DOHH2 (cell line): ENCODE results near the gene KIAA0930.

Experiments used
- H3F3A ChIP-seq: fragments of 200-600 bp; sonication (generic), shearing (Covaris generic); 2 replicates; pipeline ENCODE4 v1.6.0; 2016; ENCODE audit warnings: antibody characterized with exemption, mild to moderate bottlenecking; ENCODE audit not compliant: control insufficient read depth, insufficient read depth
- H3K27ac ChIP-seq: fragments of 200-600 bp; sonication (generic); 2 replicates; pipeline ENCODE4 v1.5.1; 2014; ENCODE audit warnings: low read depth, mild to moderate bottlenecking, low read length, moderate library complexity
- H3K27me3 ChIP-seq: fragments of 200-600 bp; sonication (generic); 2 replicates; pipeline ENCODE4 v1.6.1; 2014; ENCODE audit warnings: mild to moderate bottlenecking, low read length, mixed read lengths; ENCODE audit not compliant: control insufficient read depth
- H3K36me3 ChIP-seq: fragments of 200-600 bp; sonication (generic); 2 replicates; pipeline ENCODE4 v1.6.1; 2014; ENCODE audit warnings: mild to moderate bottlenecking, low read length, moderate library complexity, mixed read lengths; ENCODE audit not compliant: control insufficient read depth
- H3K4me1 ChIP-seq: fragments of 200-600 bp; sonication (generic); 2 replicates; pipeline ENCODE4 v1.6.1; 2014; ENCODE audit warnings: mild to moderate bottlenecking, low read length, mixed read lengths; ENCODE audit not compliant: control insufficient read depth
- H3K4me2 ChIP-seq: fragments of 200-600 bp; sonication (generic); 2 replicates; pipeline ENCODE4 v1.6.0; 2014; ENCODE audit warnings: mild to moderate bottlenecking, low read length, moderate library complexity
- H3K4me3 ChIP-seq: fragments of 200-600 bp; sonication (generic); 2 replicates; pipeline ENCODE4 v1.5.1; 2014; ENCODE audit warnings: mild to moderate bottlenecking, low read length, mixed read lengths
- H3K79me2 ChIP-seq: fragments of 200-600 bp; sonication (generic); 2 replicates; pipeline ENCODE4 v1.6.1; 2014; ENCODE audit warnings: mild to moderate bottlenecking, low read length, mixed read lengths; ENCODE audit not compliant: control insufficient read depth
- H3K9me2 ChIP-seq: fragments of 200-600 bp; sonication (generic); replicated peaks from 2 replicates; pipeline ENCODE4 v1.6.1; 2014; ENCODE audit warnings: mild to moderate bottlenecking, low read length, mixed read lengths; ENCODE audit not compliant: control insufficient read depth
- H3K9me3 ChIP-seq: fragments of 200-600 bp; sonication (generic); 2 replicates; pipeline ENCODE4 v1.6.1; 2014; ENCODE audit warnings: antibody characterized with exemption, low read length, mixed read lengths; ENCODE audit not compliant: control insufficient read depth, insufficient read depth
- H4K20me1 ChIP-seq: fragments of 200-600 bp; sonication (generic); 2 replicates; pipeline ENCODE4 v1.6.0; 2014; ENCODE audit warnings: low read depth, mild to moderate bottlenecking, antibody characterized with exemption, low read length, moderate library complexity; ENCODE audit not compliant: control insufficient read depth, insufficient read depth
- EZH2phosphoT487 ChIP-seq: fragments of 200-600 bp; sonication (generic); IDR thresholded peaks from 2 replicates; pipeline ENCODE4 v1.6.1; 2017; ENCODE audit warnings: borderline replicate concordance, mild to moderate bottlenecking, antibody characterized with exemption, low read length, moderate library complexity, mixed read lengths
- TF ChIP-seq, protein P1 (sequence below): fragments of 200-600 bp; sonication (generic); IDR thresholded peaks from one replicate; pipeline ENCODE4 v1.5.1; 2014; ENCODE audit warnings: antibody characterized with exemption, mild to moderate bottlenecking, low read depth, low read length; ENCODE audit not compliant: poor library complexity, severe bottlenecking

Gene KIAA0930

DNA sequence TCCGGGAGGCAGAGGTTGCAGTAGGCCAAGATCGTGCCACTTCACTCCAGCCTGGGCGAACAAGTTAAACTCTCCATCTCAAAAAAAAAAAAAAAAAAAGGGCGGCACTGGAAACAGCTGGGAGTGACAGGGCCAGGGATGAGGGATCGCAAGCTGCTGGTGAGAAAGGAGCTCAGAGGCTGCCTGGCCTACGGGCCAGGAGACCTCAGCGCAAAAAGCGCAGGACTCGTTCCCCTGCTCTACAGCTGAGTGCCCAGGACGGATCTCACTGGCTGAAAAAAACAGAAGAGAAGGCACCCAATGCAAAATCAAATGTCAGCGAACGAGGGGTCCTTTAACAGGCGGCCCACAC, 77.6 kb downstream of the KIAA0930 start:
- Histone ChIP-seq H3F3A (peaks cover 2% of the 10 kb centered on the region; the same call in 1 of the 2 replicates), H3K9me2 (no peaks in the 10 kb centered on the region), H3K27me3 (no peaks in the 10 kb centered on the region), H3K36me3 (peaks cover 59% of the 10 kb centered on the region), H3K4me3 (peak overlapping the region; percentile 87), H3K4me1 (peaks cover 47% of the 10 kb centered on the region), H4K20me1 (peaks cover 11% of the 10 kb centered on the region), H3K9me3 (no peaks in the 10 kb centered on the region), H3K79me2 (peaks cover 94% of the 10 kb centered on the region), H3K4me2 (peak overlapping the region; percentile 80), H3K27ac (peak overlapping the region; percentile 50)
- TF ChIP-seq, protein P1, sequence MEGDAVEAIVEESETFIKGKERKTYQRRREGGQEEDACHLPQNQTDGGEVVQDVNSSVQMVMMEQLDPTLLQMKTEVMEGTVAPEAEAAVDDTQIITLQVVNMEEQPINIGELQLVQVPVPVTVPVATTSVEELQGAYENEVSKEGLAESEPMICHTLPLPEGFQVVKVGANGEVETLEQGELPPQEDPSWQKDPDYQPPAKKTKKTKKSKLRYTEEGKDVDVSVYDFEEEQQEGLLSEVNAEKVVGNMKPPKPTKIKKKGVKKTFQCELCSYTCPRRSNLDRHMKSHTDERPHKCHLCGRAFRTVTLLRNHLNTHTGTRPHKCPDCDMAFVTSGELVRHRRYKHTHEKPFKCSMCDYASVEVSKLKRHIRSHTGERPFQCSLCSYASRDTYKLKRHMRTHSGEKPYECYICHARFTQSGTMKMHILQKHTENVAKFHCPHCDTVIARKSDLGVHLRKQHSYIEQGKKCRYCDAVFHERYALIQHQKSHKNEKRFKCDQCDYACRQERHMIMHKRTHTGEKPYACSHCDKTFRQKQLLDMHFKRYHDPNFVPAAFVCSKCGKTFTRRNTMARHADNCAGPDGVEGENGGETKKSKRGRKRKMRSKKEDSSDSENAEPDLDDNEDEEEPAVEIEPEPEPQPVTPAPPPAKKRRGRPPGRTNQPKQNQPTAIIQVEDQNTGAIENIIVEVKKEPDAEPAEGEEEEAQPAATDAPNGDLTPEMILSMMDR, result no peak
- no peak for TF ChIP-seq EZH2phosphoT487

DNA sequence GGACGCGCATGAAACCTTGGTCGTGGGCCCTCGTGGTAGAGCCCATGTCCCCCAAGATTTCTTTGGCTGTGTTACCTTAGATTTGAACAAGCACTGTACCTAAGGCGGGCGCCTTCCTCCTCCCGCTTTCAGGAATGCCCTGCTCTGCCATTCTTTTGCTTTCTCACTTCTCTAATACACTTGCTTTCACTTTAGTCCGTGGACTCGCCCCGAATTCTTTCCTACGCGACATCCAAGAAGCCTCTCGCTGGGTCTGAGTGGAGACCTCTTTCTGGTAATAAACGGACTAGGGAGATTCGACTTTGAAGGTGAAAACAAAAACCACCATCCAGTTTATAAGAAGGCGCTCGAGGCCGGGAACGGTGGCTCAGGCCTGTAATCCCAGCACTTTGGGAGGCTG, 78.2 kb downstream of the KIAA0930 start:
- H3K79me2 ChIP-seq, result peaks cover 89% of the 10 kb centered on the region
- H3K9me2 ChIP-seq, result no peaks in the 10 kb centered on the region
- peaks cover 2% of the 10 kb centered on the region; the same call in 1 of the 2 replicates for H3F3A ChIP-seq
- TF ChIP-seq EZH2phosphoT487, result no peak
- TF ChIP-seq, protein P1, result no peak
- H3K27me3 ChIP-seq, result no peaks in the 10 kb centered on the region
- peaks cover 47% of the 10 kb centered on the region for H3K4me1 ChIP-seq
- peaks cover 59% of the 10 kb centered on the region for H3K36me3 ChIP-seq
- no peak overlapping the region for H3K27ac ChIP-seq
- H3K4me2 ChIP-seq, result peak overlapping the region; percentile 80
- H3K9me3 ChIP-seq, result no peaks in the 10 kb centered on the region
- peak overlapping the region; percentile 87 for H3K4me3 ChIP-seq
- peaks cover 11% of the 10 kb centered on the region for H4K20me1 ChIP-seq

DNA sequence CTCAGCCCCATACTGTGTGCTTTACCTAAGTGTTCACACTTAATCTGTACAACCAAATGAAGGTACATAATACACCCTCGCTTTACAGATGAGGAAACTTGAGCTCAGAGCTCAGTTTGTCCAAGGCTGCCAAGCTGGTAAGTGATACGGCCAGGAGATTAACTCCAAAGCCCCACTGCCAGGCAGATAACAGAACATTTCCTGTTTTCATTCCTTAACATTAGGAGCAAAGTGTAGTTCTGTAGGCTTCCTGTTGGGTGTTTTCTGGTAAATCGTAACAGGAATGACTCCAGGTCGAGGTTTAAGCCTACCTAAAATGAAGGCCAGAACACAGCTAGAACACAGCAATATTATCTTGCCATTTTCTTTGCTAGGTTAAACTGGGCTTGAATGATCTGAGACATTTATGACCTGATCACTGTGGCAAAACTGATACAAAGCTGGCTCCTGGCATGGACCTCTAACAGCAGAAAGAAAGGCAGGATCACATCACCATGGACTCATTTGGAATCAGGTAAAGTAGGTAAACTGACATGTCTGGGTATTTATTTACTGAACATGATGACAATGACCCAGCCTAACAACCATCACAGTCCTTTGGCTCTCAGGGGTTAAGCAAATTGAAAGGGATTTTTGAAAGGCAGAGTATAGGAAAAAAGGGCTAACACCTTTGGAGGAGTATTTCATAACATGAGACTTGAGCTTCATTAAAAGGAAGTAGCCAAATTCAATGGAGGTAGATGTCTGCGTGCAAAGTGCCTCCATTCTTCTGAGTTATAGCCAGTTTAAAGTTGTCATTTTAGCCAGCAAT, 80.8 kb downstream of the KIAA0930 start:
- Histone ChIP-seq H3K27ac (no peak overlapping the region), H3K4me3 (no peak overlapping the region), H3K9me3 (no peaks in the 10 kb centered on the region), H3K4me2 (peak overlapping the region; percentile 26; the same call in 1 of the 2 replicates), H3F3A (peaks cover 2% of the 10 kb centered on the region; the same call in 1 of the 2 replicates), H3K9me2 (no peaks in the 10 kb centered on the region), H3K4me1 (peaks cover 31% of the 10 kb centered on the region), H3K27me3 (no peaks in the 10 kb centered on the region), H4K20me1 (peaks cover 3% of the 10 kb centered on the region), H3K36me3 (peaks cover 46% of the 10 kb centered on the region), H3K79me2 (peaks cover 62% of the 10 kb centered on the region)
- TF ChIP-seq, protein P1, result no peak
- TF ChIP-seq EZH2phosphoT487, result no peak
